GM12878 (cell line): Measurements from ENCODE around the gene C16orf95. TPM values are rescaled to one million over a fixed set of nuclear protein-coding genes. Genes with fewer than 3 reads are reported as not detected.

ENCODE experiments used
- ATAC-seq: fragments of 200-7000 bp; cut with Tn5 transposase; 3 replicates; pipeline ENCODE4 v1.9.1; 2020; ENCODE audit warnings: mild to moderate bottlenecking, moderate library complexity
- BruUV-seq: library from RNA; stranded (reverse); fragments of 400-500 nt; replicated peaks from 2 replicates; lab custom pipeline; 2021; lab: Mats Ljungman, UMichigan
- CTCF ChIA-PET: fragments of 300-600 bp; sonication (Branson Sonifier 250); formaldehyde crosslinking; extraction: SDS; loops from one replicate; lab custom pipeline; 2021; ENCODE audit warnings: inconsistent platforms; lab: Yijun Ruan, JAX
- POLR2A ChIA-PET: fragments of 350-600 bp; formaldehyde crosslinking; extraction: SDS; loops from one replicate; lab custom pipeline; 2021; ENCODE audit warnings: inconsistent platforms; lab: Charles Lee
- RAD21 ChIA-PET: fragments of 300-600 bp; sonication (Branson Sonifier 250); formaldehyde crosslinking; loops from one replicate; lab custom pipeline; 2023; ENCODE audit warnings: antibody characterized with exemption; ENCODE audit not compliant: unreplicated experiment; lab: Charles Lee
- SMC1A ChIA-PET: fragments of 300-600 bp; sonication (Branson Sonifier 250); formaldehyde crosslinking; loops from one replicate; lab custom pipeline; 2023; ENCODE audit not compliant: unreplicated experiment, uncharacterized antibody; lab: Charles Lee
- DNase-seq: peaks from one replicate; pipeline ENCODE4 v3.0.0-alpha.2; 2011; ENCODE audit warnings: low read depth, low spot score
- FAIRE-seq: peaks from 3 replicates; lab custom pipeline; 2011; peaks lifted over from hg19 to GRCh38; lab: Jason Lieb, UNC
- H2AFZ ChIP-seq: 2 replicates; pipeline ENCODE4 v1.6.0; 2011; ENCODE audit warnings: low read depth, low read length, control low read depth; ENCODE audit not compliant: control insufficient read depth
- H3K27ac ChIP-seq: 2 replicates; pipeline ENCODE4 v1.5.1; 2011; ENCODE audit warnings: control low read depth; ENCODE audit not compliant: control insufficient read depth, insufficient read depth
- H3K27me3 ChIP-seq, 2 experiments: replicated peaks in 1 of 2; 2 replicates each; pipeline versions ENCODE4 v1.6.0 to v1.6.1; 2011; ENCODE audit warnings: low read length in 1 of 2; ENCODE audit not compliant: control insufficient read depth in 2 of 2, insufficient read depth in 2 of 2
- H3K36me3 ChIP-seq, 2 experiments: 2 replicates each; pipeline ENCODE4 v1.5.1; 2011; ENCODE audit warnings: low read length in 1 of 2; ENCODE audit not compliant: control insufficient read depth in 2 of 2, insufficient read depth in 2 of 2
- H3K4me1 ChIP-seq: 2 replicates; pipeline ENCODE4 v1.6.1; 2011; ENCODE audit warnings: mild to moderate bottlenecking, low read length, moderate library complexity, mixed read lengths; ENCODE audit not compliant: control insufficient read depth, insufficient read depth
- H3K4me2 ChIP-seq: 2 replicates; pipeline ENCODE4 v1.6.0; 2011; ENCODE audit warnings: control low read depth; ENCODE audit not compliant: control insufficient read depth, insufficient read depth
- H3K4me3 ChIP-seq: fragments of 200-600 bp; sonication (generic); 2 replicates; pipeline ENCODE4 v1.5.1; 2016
- H3K79me2 ChIP-seq: 2 replicates; pipeline ENCODE4 v1.6.0; 2011; ENCODE audit warnings: low read length; ENCODE audit not compliant: control insufficient read depth, insufficient read depth
- H3K9ac ChIP-seq: 2 replicates; pipeline ENCODE4 v1.8.0; 2011; ENCODE audit warnings: low read length, control low read depth, mixed read lengths; ENCODE audit not compliant: control insufficient read depth, insufficient read depth
- H3K9me3 ChIP-seq: replicated peaks from 3 replicates; pipeline ENCODE4 v1.5.1; 2011; ENCODE audit warnings: mild to moderate bottlenecking, low read length; ENCODE audit not compliant: control insufficient read depth, insufficient read depth
- H4K20me1 ChIP-seq: 2 replicates; pipeline ENCODE4 v1.6.0; 2011; ENCODE audit not compliant: control insufficient read depth, insufficient read depth
- BACH1 ChIP-seq: fragments of 450-650 bp; IDR thresholded peaks from 2 replicates; pipeline ENCODE4 v1.6.1; 2017; ENCODE audit warnings: mild to moderate bottlenecking, borderline replicate concordance
- BMI1 ChIP-seq: fragments of 450-650 bp; IDR thresholded peaks from 2 replicates; pipeline ENCODE4 v1.6.1; 2016; ENCODE audit warnings: mild to moderate bottlenecking, moderate library complexity, borderline replicate concordance
- CREM ChIP-seq: IDR thresholded peaks from 2 replicates; pipeline ENCODE4 v1.6.1; 2014; ENCODE audit warnings: antibody characterized with exemption, low read depth
- ESRRA ChIP-seq: IDR thresholded peaks from 2 replicates; pipeline ENCODE4 v1.6.1; 2012; ENCODE audit warnings: mild to moderate bottlenecking, low read length, improper control_type of control experiment
- FOXK2 ChIP-seq: fragments of 450-650 bp; IDR thresholded peaks from 2 replicates; pipeline ENCODE4 v1.6.1; 2017; ENCODE audit warnings: mild to moderate bottlenecking, moderate library complexity
- LARP7 ChIP-seq: fragments of 450-650 bp; IDR thresholded peaks from 2 replicates; pipeline ENCODE4 v1.6.1; 2017; ENCODE audit warnings: mild to moderate bottlenecking
- MEF2A ChIP-seq: IDR thresholded peaks from 2 replicates; pipeline ENCODE4 v1.6.1; 2011; ENCODE audit warnings: low read depth, mild to moderate bottlenecking, low read length, moderate library complexity; ENCODE audit not compliant: insufficient read depth
- RUNX3 ChIP-seq: IDR thresholded peaks from 2 replicates; pipeline ENCODE4 v1.6.1; 2012; ENCODE audit warnings: low read length, inconsistent platforms
- SMAD1 ChIP-seq: fragments of 450-650 bp; IDR thresholded peaks from 2 replicates; pipeline ENCODE4 v1.6.1; 2018; ENCODE audit warnings: mild to moderate bottlenecking, low read depth; ENCODE audit not compliant: partially characterized antibody
- SPI1 ChIP-seq: IDR thresholded peaks from 2 replicates; pipeline ENCODE4 v1.6.1; 2011; ENCODE audit warnings: low read depth, mild to moderate bottlenecking, low read length, moderate library complexity, borderline replicate concordance; ENCODE audit not compliant: insufficient read depth
- SREBF2 ChIP-seq: IDR thresholded peaks from 2 replicates; pipeline ENCODE4 v1.6.1; 2012; ENCODE audit warnings: mild to moderate bottlenecking, low read length
- SRF ChIP-seq, 2 experiments: IDR thresholded peaks; 2 replicates each; pipeline ENCODE4 v1.6.1; 2011; ENCODE audit warnings: low read depth in 2 of 2, low read length in 2 of 2, mild to moderate bottlenecking in 1 of 2, moderate library complexity in 1 of 2
- SUZ12 ChIP-seq: fragments of 200-600 bp; sonication (generic); IDR thresholded peaks from one replicate; pipeline ENCODE4 v1.6.1; 2018; ENCODE audit warnings: antibody characterized with exemption, mild to moderate bottlenecking; ENCODE audit not compliant: unreplicated experiment
- TCF3 ChIP-seq: IDR thresholded peaks from 2 replicates; pipeline ENCODE4 v1.6.1; 2012; ENCODE audit warnings: low read depth, mild to moderate bottlenecking, low read length, borderline replicate concordance; ENCODE audit not compliant: insufficient read depth
- WGBS: methylation state at CpG from one replicate; pipeline ENCODE4 v1.1.6; 2016; ENCODE audit warnings: low lambda C conversion rate; ENCODE audit not compliant: insufficient replicate concordance, insufficient coverage; ENCODE audit errors: missing lambda C conversion rate; 5-methylcytosine and 5-hydroxymethylcytosine counted together
- in situ Hi-C: fragments of 300-500 bp; cut with MboI; formaldehyde crosslinking; loops from 9 replicates; pipeline ENCODE4 v1.14.3; 2018; ENCODE audit warnings: mixed read lengths
- intact Hi-C: fragments of 100-400 bp; cut with micrococcal nuclease; formaldehyde crosslinking; loops from one replicate; pipeline ENCODE4 v1.14.2; 2022; ENCODE audit not compliant: unreplicated experiment
- polyA plus RNA-seq, 11 experiments: library from polyadenylated mRNA; depleted of rRNA in 4 of 11; unstranded in 6 of 11; stranded (reverse) in 5 of 11; fragments of >200 nt; fragmentation: Nextera tagmentation in 4 of 11; fragmentation: Illumina TruSeq in 1 of 11; extraction: Ambion mirVana in 4 of 11; extraction: Trizol in 1 of 11; gene quantifications; 1 replicate in 1 of 11; 2 replicates in 10 of 11; pipeline versions ENCODE4 v1.2.1 to v1.2.3, GENCODE V29; 2011 to 2016; ENCODE audit warnings: inconsistent platforms in 2 of 11, missing spikeins in 2 of 11, low read depth in 1 of 11
- total RNA-seq, 4 experiments: library from RNA; depleted of rRNA in 3 of 4; stranded (reverse); fragments of >200 nt in 3 of 4; fragmentation: Illumina TruSeq in 1 of 4; extraction: Trizol in 1 of 4; gene quantifications; 2 replicates each; pipeline versions ENCODE4 v1.2.1 to v1.2.3, GENCODE V29; 2013 to 2021
- TF ChIP-seq, protein P1 (sequence below): IDR thresholded peaks from 2 replicates; pipeline ENCODE4 v1.6.1; 2011; ENCODE audit warnings: mild to moderate bottlenecking, low read depth, low read length, moderate library complexity; ENCODE audit not compliant: insufficient replicate concordance
- TF ChIP-seq, protein P2 (sequence below): fragments of 450-650 bp; IDR thresholded peaks from 2 replicates; pipeline ENCODE4 v1.6.1; 2014; ENCODE audit warnings: mild to moderate bottlenecking

The C16orf95 gene
- total and polyA plus RNA-seq, 10 of the 15 experiments (the other 5 are each of a cell fraction or from before 2014, with no cell fraction given) = 0.90 to 22.7 (median 6.0) TPM

DNA sequence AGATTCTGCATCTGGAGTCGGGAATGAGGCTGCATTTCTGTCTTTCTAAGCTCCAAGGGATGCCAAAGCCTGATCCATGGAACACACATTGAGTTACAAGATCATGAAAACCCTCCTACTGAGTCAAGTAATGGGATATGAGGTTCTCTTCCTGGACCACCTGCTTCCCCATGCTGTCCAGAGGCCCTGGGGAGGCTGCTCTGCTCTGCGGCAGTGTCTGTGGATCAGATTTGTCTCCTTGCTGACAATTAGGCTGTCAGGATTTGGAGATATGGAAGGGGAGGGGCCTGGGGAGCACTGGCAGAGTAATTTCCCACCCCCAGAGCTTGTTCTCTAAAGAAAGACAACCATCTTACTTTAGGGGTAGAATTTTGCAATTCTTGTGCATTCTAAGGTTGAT lies 33.0 kb downstream of the C16orf95 start:
- H3K4me2 ChIP-seq = no peak overlapping the region
- no peaks in the 10 kb centered on the region for H3K4me1 ChIP-seq
- intact Hi-C loops = no loop called here
- no peak overlapping the region for H2AFZ ChIP-seq
- no peaks in the 10 kb centered on the region for H3K36me3 ChIP-seq
- WGBS = 49% methylated on average over 2 of the region's 2 CpGs
- H3K9me3 ChIP-seq = no peaks in the 10 kb centered on the region; the same call in 2 of the 3 replicates
- H4K20me1 ChIP-seq = no peaks in the 10 kb centered on the region
- ATAC-seq (no peak), DNase-seq (no peak), FAIRE-seq (no peak)
- POLR2A ChIA-PET = interaction anchor here (0.6 kb wide), 1 partner anchor 34 kb away, joined by 4 read pairs; no protein-coding TSS in a partner anchor
- no peak overlapping the region for H3K9ac ChIP-seq
- in situ Hi-C loops = no loop called here
- no TSS peak for BruUV-seq
- H3K27me3 ChIP-seq = no peaks in the 10 kb centered on the region
- CTCF ChIA-PET = interaction anchor here (1.2 kb wide), 1 partner anchor 720 kb away, joined by 4 read pairs; no protein-coding TSS in a partner anchor
- no peak for TF ChIP-seq SRF (IDR thresholded peaks at IDR 0.05; ENCODE audit: low read depth in 2 of 2, low read length in 2 of 2)
- no peak for TF ChIP-seq TCF3
- no peak for TF ChIP-seq BMI1
- TF ChIP-seq SREBF2 = no peak
- no peak for TF ChIP-seq SUZ12
- no peak overlapping the region for H3K27ac ChIP-seq
- RAD21 ChIA-PET = no interaction called here
- no peak overlapping the region for H3K4me3 ChIP-seq
- no peaks in the 10 kb centered on the region for H3K79me2 ChIP-seq
- SMC1A ChIA-PET = no interaction called here

DNA sequence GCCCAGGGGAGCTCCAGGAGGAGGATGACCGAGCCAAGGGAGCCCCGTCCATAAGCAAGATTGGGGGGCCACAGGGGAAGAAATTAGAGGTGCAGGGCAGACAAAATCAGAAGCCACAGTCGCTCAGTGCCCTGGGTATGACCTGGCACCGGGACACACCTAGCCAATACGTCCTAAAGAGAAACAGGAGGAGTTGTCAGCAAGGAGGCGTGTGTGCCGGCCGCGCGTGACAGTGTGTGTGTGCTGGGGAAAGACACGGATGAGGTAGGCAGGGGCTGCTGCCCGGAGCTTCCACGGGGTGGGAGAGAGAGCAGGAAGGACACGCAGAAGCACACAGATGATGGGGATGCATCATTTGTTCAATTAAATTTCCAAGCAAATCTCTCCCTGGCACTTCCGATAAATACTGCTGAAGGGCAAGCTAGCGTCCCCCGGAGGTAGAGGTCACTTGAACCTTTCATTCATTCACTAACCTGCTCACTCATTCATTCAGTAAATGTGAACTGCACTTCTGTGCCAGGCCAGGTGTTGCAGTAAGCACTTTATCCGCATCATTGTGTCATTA lies 38.0 kb downstream of the C16orf95 start:
- intact Hi-C loops = loop anchor here (10.0 kb wide), 1 partner anchor 214 kb away; no protein-coding TSS in a partner anchor
- RAD21 ChIA-PET = no interaction called here
- Histone ChIP-seq H3K9me3 (no peaks in the 10 kb centered on the region), H3K4me1 (no peaks in the 10 kb centered on the region), H3K4me3 (no peak overlapping the region), H3K36me3 (no peaks in the 10 kb centered on the region), H3K27ac (no peak overlapping the region), H3K79me2 (no peaks in the 10 kb centered on the region), H3K27me3 (no peaks in the 10 kb centered on the region), H3K9ac (no peak overlapping the region), H2AFZ (no peak overlapping the region), H4K20me1 (no peaks in the 10 kb centered on the region), H3K4me2 (no peak overlapping the region)
- no peak for DNase-seq
- POLR2A ChIA-PET = no interaction called here
- ATAC-seq = no peak
- no TSS peak for BruUV-seq
- SMC1A ChIA-PET = interaction anchor here (0.7 to 1.2 kb wide), 3 partner anchors 74 to 716 kb away, joined by 3 read pairs; no protein-coding TSS in a partner anchor
- CTCF ChIA-PET = interaction anchor here (0.6 to 4.5 kb wide), 10 partner anchors 11 to 787 kb away, joined by 3 to 29 read pairs (median 3); no protein-coding TSS in a partner anchor
- in situ Hi-C loops = loop anchor here (5.0 kb wide), 1 partner anchor 717 kb away; no protein-coding TSS in a partner anchor
- FAIRE-seq = no peak
- 49% methylated on average over 17 of the region's 18 CpGs for WGBS
- TF ChIP-seq SMAD1 (no peak), RUNX3 (no peak), SUZ12 (no peak), BACH1 (no peak), CREM (no peak), MEF2A (no peak), ESRRA (no peak), SPI1 (no peak), LARP7 (no peak), SREBF2 (no peak), FOXK2 (no peak)
- TF ChIP-seq, protein P1, sequence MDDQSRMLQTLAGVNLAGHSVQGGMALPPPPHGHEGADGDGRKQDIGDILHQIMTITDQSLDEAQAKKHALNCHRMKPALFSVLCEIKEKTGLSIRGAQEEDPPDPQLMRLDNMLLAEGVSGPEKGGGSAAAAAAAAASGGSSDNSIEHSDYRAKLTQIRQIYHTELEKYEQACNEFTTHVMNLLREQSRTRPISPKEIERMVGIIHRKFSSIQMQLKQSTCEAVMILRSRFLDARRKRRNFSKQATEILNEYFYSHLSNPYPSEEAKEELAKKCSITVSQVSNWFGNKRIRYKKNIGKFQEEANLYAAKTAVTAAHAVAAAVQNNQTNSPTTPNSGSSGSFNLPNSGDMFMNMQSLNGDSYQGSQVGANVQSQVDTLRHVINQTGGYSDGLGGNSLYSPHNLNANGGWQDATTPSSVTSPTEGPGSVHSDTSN = no peak
- TF ChIP-seq, protein P2, sequence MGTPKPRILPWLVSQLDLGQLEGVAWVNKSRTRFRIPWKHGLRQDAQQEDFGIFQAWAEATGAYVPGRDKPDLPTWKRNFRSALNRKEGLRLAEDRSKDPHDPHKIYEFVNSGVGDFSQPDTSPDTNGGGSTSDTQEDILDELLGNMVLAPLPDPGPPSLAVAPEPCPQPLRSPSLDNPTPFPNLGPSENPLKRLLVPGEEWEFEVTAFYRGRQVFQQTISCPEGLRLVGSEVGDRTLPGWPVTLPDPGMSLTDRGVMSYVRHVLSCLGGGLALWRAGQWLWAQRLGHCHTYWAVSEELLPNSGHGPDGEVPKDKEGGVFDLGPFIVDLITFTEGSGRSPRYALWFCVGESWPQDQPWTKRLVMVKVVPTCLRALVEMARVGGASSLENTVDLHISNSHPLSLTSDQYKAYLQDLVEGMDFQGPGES = no peak
